Activated CD8-positive, alpha-beta T cell treated with anti-CD3 and anti-CD28 coated beads for 36 hours (primary cell): ENCODE results near the gene KLHL29. TPM values are rescaled to one million over a fixed set of nuclear protein-coding genes. Genes with fewer than 3 reads are reported as not detected.

Source experiments
- ATAC-seq: fragments of 200-7000 bp; cut with Tn5 transposase; one replicate; pipeline ENCODE4 v1.10.0; 2021; ENCODE audit warnings: mild to moderate bottlenecking, moderate library complexity
- CTCF ChIA-PET: fragments of 350-600 bp; sonication (Branson Sonifier 250); formaldehyde crosslinking; loops from one replicate; lab custom pipeline; 2021; ENCODE audit warnings: antibody characterized with exemption; lab: Charles Lee
- POLR2A ChIA-PET: fragments of 350-600 bp; sonication (Branson Sonifier 250); formaldehyde crosslinking; loops from one replicate; lab custom pipeline; 2021; ENCODE audit warnings: antibody characterized with exemption; lab: Charles Lee
- DNase-seq: peaks from one replicate; pipeline ENCODE4 v3.0.0-alpha.2; 2020
- H3K27ac Mint-ChIP-seq: one replicate; pipeline ENCODE4 v1.8.0; 2021; ENCODE audit warnings: mild to moderate bottlenecking, mixed read lengths
- H3K27me3 Mint-ChIP-seq: one replicate; pipeline ENCODE4 v1.8.0; 2021; ENCODE audit warnings: mixed read lengths
- H3K36me3 Mint-ChIP-seq: one replicate; pipeline ENCODE4 v1.8.0; 2021; ENCODE audit warnings: low read depth, mixed read lengths
- H3K4me1 Mint-ChIP-seq: one replicate; pipeline ENCODE4 v1.8.0; 2021; ENCODE audit warnings: low read depth, mixed read lengths
- H3K4me3 Mint-ChIP-seq: one replicate; pipeline ENCODE4 v1.8.0; 2021; ENCODE audit warnings: mild to moderate bottlenecking, moderate library complexity, mixed read lengths
- H3K9me3 Mint-ChIP-seq: one replicate; pipeline ENCODE4 v1.8.0; 2021; ENCODE audit warnings: mixed read lengths
- intact Hi-C: fragments of 100-400 bp; cut with micrococcal nuclease; formaldehyde crosslinking; loops from one replicate; pipeline ENCODE4 v1.10.0; 2022
- total RNA-seq, 2 experiments: library from RNA; stranded (reverse); gene quantifications; one replicate each; pipeline ENCODE4 v1.2.3, GENCODE V29; 2021
- TF ChIP-seq, protein P1 (sequence below): fragments of 200-600 bp; IDR thresholded peaks from one replicate; pipeline ENCODE4 v1.8.0; 2022; ENCODE audit warnings: antibody characterized with exemption, mild to moderate bottlenecking

Gene KLHL29
- total RNA-seq, 2 experiments from 2014 or later, result 1.0 to 1.2 TPM

DNA sequence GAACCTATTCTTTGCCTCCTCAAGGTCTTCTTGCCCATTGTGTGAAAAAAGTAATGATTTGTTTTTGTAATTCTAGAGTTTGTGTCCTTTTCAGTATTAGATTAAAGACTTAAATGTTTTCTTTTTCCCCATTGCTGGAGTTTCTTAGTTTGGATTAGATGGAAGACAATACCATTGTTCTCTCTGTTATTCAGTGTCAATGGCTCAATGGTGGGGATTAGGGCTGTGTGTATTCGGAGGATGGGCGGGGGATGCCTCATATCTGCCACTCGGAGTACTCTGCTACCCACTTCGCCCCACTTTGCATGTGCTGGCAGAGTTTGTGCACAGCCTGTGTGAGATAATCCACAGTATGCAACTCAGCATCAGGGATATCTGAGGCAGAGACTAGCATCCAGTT is 90.1 kb downstream of the KLHL29 start:
- ChIA-PET CTCF (no interaction called here), POLR2A (no interaction called here)
- no peak overlapping the region for H3K27ac Mint-ChIP-seq
- ATAC-seq (no peak), DNase-seq (no peak)
- H3K36me3 Mint-ChIP-seq, result no peaks in the 10 kb centered on the region
- TF ChIP-seq, protein P1, sequence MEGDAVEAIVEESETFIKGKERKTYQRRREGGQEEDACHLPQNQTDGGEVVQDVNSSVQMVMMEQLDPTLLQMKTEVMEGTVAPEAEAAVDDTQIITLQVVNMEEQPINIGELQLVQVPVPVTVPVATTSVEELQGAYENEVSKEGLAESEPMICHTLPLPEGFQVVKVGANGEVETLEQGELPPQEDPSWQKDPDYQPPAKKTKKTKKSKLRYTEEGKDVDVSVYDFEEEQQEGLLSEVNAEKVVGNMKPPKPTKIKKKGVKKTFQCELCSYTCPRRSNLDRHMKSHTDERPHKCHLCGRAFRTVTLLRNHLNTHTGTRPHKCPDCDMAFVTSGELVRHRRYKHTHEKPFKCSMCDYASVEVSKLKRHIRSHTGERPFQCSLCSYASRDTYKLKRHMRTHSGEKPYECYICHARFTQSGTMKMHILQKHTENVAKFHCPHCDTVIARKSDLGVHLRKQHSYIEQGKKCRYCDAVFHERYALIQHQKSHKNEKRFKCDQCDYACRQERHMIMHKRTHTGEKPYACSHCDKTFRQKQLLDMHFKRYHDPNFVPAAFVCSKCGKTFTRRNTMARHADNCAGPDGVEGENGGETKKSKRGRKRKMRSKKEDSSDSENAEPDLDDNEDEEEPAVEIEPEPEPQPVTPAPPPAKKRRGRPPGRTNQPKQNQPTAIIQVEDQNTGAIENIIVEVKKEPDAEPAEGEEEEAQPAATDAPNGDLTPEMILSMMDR, result no peak
- no peak overlapping the region for H3K4me3 Mint-ChIP-seq
- no peaks in the 10 kb centered on the region for H3K9me3 Mint-ChIP-seq
- no peaks in the 10 kb centered on the region for H3K4me1 Mint-ChIP-seq
- intact Hi-C loops, result no loop called here
- peaks cover 4% of the 10 kb centered on the region for H3K27me3 Mint-ChIP-seq

DNA sequence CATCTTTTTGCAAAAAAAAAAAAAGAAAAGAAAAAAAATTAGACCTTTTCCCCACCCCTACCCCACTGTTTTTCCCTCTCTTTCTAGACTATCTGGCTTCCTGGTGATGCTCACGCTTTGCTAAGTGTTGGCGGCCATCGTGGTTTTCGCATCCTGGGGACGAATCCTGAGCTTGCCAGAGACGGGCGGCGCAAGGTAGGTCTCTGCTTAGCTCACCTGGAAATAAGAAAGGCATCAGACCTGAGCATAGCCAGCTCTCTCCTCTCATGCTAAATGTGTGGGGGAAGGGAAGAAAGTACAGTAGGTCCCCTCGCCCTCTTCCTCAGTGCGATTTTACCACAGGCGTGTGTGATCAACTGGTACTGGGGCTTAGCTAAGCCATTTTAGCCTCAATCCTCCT is 90.5 kb downstream of the KLHL29 start:
- POLR2A ChIA-PET, result no interaction called here
- Mint-ChIP-seq H3K4me1 (no peaks in the 10 kb centered on the region), H3K27ac (no peak overlapping the region), H3K9me3 (no peaks in the 10 kb centered on the region), H3K4me3 (no peak overlapping the region), H3K36me3 (no peaks in the 10 kb centered on the region), H3K27me3 (peaks cover 4% of the 10 kb centered on the region)
- ATAC-seq (no peak), DNase-seq (no peak)
- intact Hi-C loops, result no loop called here
- CTCF ChIA-PET, result no interaction called here
- TF ChIP-seq, protein P1, result no peak

DNA sequence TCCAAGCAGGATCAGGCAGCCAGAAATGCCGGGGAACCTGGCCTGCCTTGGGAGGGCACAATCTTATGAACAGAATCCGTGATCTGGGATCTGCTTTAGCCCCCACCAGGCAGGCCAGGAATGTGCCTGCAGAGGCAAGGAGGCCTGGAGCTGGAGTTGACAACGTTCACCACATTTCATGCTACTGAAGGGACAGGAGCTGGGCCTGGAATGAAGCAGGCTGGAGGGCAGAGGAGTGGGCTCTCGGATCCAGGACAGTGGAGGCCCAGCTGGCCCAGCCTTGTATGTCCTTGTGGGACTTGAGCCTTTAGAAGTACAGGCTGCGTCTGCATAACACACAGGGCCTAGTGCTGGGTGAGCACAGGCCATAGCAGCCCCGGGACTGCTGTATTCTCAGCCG is 91.8 kb downstream of the KLHL29 start:
- POLR2A ChIA-PET, result no interaction called here
- ATAC-seq, result no peak
- intact Hi-C loops, result no loop called here

DNA sequence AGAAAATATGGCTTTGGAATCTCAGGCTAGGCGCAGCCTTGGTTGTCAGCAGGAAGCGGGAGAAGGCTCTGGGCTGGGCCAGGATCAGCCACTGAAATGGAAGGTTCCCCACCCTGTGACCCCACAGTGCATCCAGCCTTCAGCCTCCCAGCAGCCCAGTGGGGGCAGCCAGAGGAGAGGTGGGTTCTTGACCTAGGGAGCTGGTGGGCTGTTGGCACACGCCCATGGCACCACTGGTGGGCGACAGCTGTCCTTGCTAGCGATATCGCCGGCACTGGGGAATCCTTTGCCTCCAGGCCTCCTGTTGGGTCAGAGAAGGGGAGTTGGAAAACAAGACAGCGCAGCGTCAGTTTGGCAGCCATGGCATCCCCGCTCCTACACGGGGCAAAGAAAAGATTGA is 92.4 kb downstream of the KLHL29 start:
- Mint-ChIP-seq H3K27ac (no peak overlapping the region), H3K9me3 (no peaks in the 10 kb centered on the region), H3K36me3 (no peaks in the 10 kb centered on the region), H3K4me1 (no peaks in the 10 kb centered on the region), H3K27me3 (peaks cover 7% of the 10 kb centered on the region), H3K4me3 (no peak overlapping the region)
- intact Hi-C loops, result no loop called here
- POLR2A ChIA-PET, result no interaction called here
- TF ChIP-seq, protein P1, result no peak
- CTCF ChIA-PET, result no interaction called here
- no peak for DNase-seq
- ATAC-seq, result no peak

More for the DNA sequence above, 91.8 kb downstream of the KLHL29 start:
- TF ChIP-seq, protein P1, result no peak
- H3K27me3 Mint-ChIP-seq, result peaks cover 7% of the 10 kb centered on the region
- H3K4me1 Mint-ChIP-seq, result no peaks in the 10 kb centered on the region
- no peak overlapping the region for H3K27ac Mint-ChIP-seq
- H3K36me3 Mint-ChIP-seq, result no peaks in the 10 kb centered on the region
- H3K9me3 Mint-ChIP-seq, result no peaks in the 10 kb centered on the region
- no peak overlapping the region for H3K4me3 Mint-ChIP-seq
- no peak for DNase-seq
- CTCF ChIA-PET, result no interaction called here

DNA sequence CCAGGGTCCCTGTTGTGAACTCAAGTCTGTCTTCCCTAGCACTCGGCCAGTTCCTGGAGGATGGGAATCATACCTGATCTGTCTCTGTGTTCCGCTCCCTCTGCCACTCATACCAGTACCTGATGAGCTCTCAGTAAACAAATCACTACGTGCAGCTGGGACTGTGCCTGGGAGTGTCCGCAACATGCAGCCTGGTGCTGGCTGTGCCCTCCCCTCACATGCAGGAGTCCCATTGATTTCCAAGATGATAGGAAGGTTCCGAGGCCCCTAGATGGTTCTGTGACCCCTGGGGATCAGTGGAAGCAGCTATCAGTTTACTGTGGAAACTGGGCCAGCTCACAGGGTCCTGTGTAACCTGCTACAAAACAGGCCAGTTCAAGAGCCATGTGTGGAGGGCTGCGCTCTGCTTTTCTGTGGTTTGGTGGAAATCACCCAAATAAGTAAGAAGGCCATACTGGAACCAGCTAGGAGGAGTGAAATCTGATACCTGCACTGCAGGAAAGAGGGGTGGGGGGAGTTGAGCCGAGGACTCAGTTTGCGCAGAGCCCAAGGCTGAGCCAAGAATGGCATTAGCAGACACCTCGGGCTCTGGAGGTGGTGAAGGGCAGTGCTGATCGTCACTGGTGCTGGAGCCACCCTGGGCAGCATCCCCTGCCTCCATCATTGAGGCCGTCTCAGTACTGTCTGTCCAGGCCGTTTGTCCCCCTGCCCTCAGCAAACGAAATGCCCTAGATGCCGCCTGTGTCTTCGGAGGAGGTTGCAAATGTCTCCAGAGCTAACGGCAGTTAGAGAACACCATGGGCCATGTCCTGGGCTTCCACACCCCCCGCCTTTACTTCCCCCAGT is 93.3 kb downstream of the KLHL29 start:
- Mint-ChIP-seq H3K4me1 (no peaks in the 10 kb centered on the region), H3K27me3 (peaks cover 3% of the 10 kb centered on the region), H3K9me3 (no peaks in the 10 kb centered on the region), H3K36me3 (no peaks in the 10 kb centered on the region), H3K4me3 (no peak overlapping the region), H3K27ac (no peak overlapping the region)
- DNase-seq, result no peak
- POLR2A ChIA-PET, result no interaction called here
- no peak for ATAC-seq
- CTCF ChIA-PET, result no interaction called here
- TF ChIP-seq, protein P1, result no peak
- intact Hi-C loops, result no loop called here
